Stimulated activated naive CD8-positive, alpha-beta T cell treated with anti-CD3 and anti-CD28 coated beads, Interleukin-15, amount 100 ng/mL, for 72 hours (primary cell): ENCODE data around the gene NAA10.

Experiments
- ATAC-seq: fragments of 150-1000 bp; cut with Tn5 transposase; 2 replicates; pipeline ENCODE4 v1.10.0; 2021; ENCODE audit warnings: mild to moderate bottlenecking, moderate library complexity
- DNase-seq, 2 donors: peaks; one replicate each; pipeline ENCODE4 v3.0.0; 2021 to 2022
- H3K27ac Mint-ChIP-seq, 2 donors: one replicate each; pipeline ENCODE4 v1.8.0; 2022; ENCODE audit warnings: mild to moderate bottlenecking in 2 of 2, mixed read lengths in 2 of 2, moderate library complexity in 2 of 2
- H3K27me3 Mint-ChIP-seq: one replicate; pipeline ENCODE4 v1.8.0; 2022; ENCODE audit warnings: mixed read lengths
- H3K4me1 Mint-ChIP-seq: one replicate; pipeline ENCODE4 v1.8.0; 2022; ENCODE audit warnings: mild to moderate bottlenecking, mixed read lengths
- H3K4me3 Mint-ChIP-seq, 2 donors: one replicate each; pipeline ENCODE4 v1.8.0; 2022; ENCODE audit warnings: mild to moderate bottlenecking in 2 of 2, mixed read lengths in 2 of 2, moderate library complexity in 1 of 2
- H3K9me3 Mint-ChIP-seq, 2 donors: one replicate each; pipeline ENCODE4 v1.8.0; 2022; ENCODE audit warnings: mixed read lengths in 2 of 2

The NAA10 gene

GRCh38 chrX:153917869-153918268 lies 17.0 kb downstream of the NAA10 start:
- DNase-seq, result no peak
- H3K27me3 Mint-ChIP-seq, result no peaks in the 10 kb centered on the region
- ATAC-seq, result no peak
- H3K27ac Mint-ChIP-seq, result peak overlapping the region in 1 of 2 donors; percentile 19
- no peaks in the 10 kb centered on the region for H3K9me3 Mint-ChIP-seq
- no peak overlapping the region for H3K4me3 Mint-ChIP-seq
- H3K4me1 Mint-ChIP-seq, result peaks cover 33% of the 10 kb centered on the region

- Mint-ChIP-seq H3K4me3 (no peak overlapping the region), H3K4me1 (peaks cover 20% of the 10 kb centered on the region), H3K9me3 (no peaks in the 10 kb centered on the region), H3K27ac (no peak overlapping the region), H3K27me3 (no peaks in the 10 kb centered on the region)
- DNase-seq (no peak), ATAC-seq (no peak)
Observed at GRCh38 chrX:153913701-153914100, 21.1 kb downstream of the NAA10 start.

GRCh38 chrX:153913211-153913610 lies 21.6 kb downstream of the NAA10 start:
- DNase-seq (no peak), ATAC-seq (no peak)
- H3K27ac Mint-ChIP-seq, result no peak overlapping the region
- H3K27me3 Mint-ChIP-seq, result no peaks in the 10 kb centered on the region
- H3K4me1 Mint-ChIP-seq, result peaks cover 20% of the 10 kb centered on the region
- H3K9me3 Mint-ChIP-seq, result no peaks in the 10 kb centered on the region
- H3K4me3 Mint-ChIP-seq, result no peak overlapping the region

- no peak for ATAC-seq
- Mint-ChIP-seq H3K4me1 (peaks cover 25% of the 10 kb centered on the region), H3K4me3 (no peak overlapping the region), H3K9me3 (no peaks in the 10 kb centered on the region), H3K27ac (peak overlapping the region; percentile 55 to 64), H3K27me3 (no peaks in the 10 kb centered on the region)
- DNase-seq, result no peak
Observed at GRCh38 chrX:153911798-153912197, 23.0 kb downstream of the NAA10 start.

- no peak for ATAC-seq
- DNase-seq, result no peak
- H3K27me3 Mint-ChIP-seq, result no peaks in the 10 kb centered on the region
- no peak overlapping the region for H3K4me3 Mint-ChIP-seq
- no peaks in the 10 kb centered on the region for H3K9me3 Mint-ChIP-seq
- no peak overlapping the region for H3K27ac Mint-ChIP-seq
- peaks cover 31% of the 10 kb centered on the region for H3K4me1 Mint-ChIP-seq
Observed at GRCh38 chrX:153910446-153910845, 24.4 kb downstream of the NAA10 start.

- Mint-ChIP-seq H3K4me3 (no peak overlapping the region), H3K9me3 (no peaks in the 10 kb centered on the region), H3K27ac (peak overlapping the region in 1 of 2 donors; percentile 19), H3K4me1 (peaks cover 36% of the 10 kb centered on the region), H3K27me3 (no peaks in the 10 kb centered on the region)
- ATAC-seq, result no peak
- no peak for DNase-seq
Observed at GRCh38 chrX:153909980-153910360, 24.9 kb downstream of the NAA10 start.

GRCh38 chrX:153909024-153909979 lies 25.5 kb downstream of the NAA10 start:
- no peaks in the 10 kb centered on the region for H3K27me3 Mint-ChIP-seq
- ATAC-seq (no peak), DNase-seq (no peak)
- no peaks in the 10 kb centered on the region for H3K9me3 Mint-ChIP-seq
- H3K4me3 Mint-ChIP-seq, result no peak overlapping the region
- peaks cover 40% of the 10 kb centered on the region for H3K4me1 Mint-ChIP-seq
- H3K27ac Mint-ChIP-seq, result no peak overlapping the region

- ATAC-seq (no peak), DNase-seq (no peak)
- H3K27ac Mint-ChIP-seq, result no peak overlapping the region
- H3K4me3 Mint-ChIP-seq, result no peak overlapping the region
- H3K27me3 Mint-ChIP-seq, result no peaks in the 10 kb centered on the region
- H3K4me1 Mint-ChIP-seq, result peaks cover 50% of the 10 kb centered on the region
- no peaks in the 10 kb centered on the region for H3K9me3 Mint-ChIP-seq
Observed at GRCh38 chrX:153908219-153908860, 26.5 kb downstream of the NAA10 start.

- Mint-ChIP-seq H3K4me1 (peaks cover 56% of the 10 kb centered on the region), H3K27me3 (no peaks in the 10 kb centered on the region), H3K27ac (no peak overlapping the region), H3K9me3 (no peaks in the 10 kb centered on the region), H3K4me3 (no peak overlapping the region)
- DNase-seq (no peak), ATAC-seq (no peak)
Observed at GRCh38 chrX:153907456-153907855, 27.4 kb downstream of the NAA10 start.

- peak; percentile 49 for ATAC-seq
- peaks cover 58% of the 10 kb centered on the region for H3K4me1 Mint-ChIP-seq
- no peaks in the 10 kb centered on the region for H3K27me3 Mint-ChIP-seq
- no peak overlapping the region for H3K4me3 Mint-ChIP-seq
- no peaks in the 10 kb centered on the region for H3K9me3 Mint-ChIP-seq
- DNase-seq, result no peak
- peak overlapping the region in 1 of 2 donors; percentile 97 for H3K27ac Mint-ChIP-seq
Observed at GRCh38 chrX:153906126-153906917, 28.5 kb downstream of the NAA10 start.

GRCh38 chrX:153905481-153906095 lies 29.2 kb downstream of the NAA10 start:
- Mint-ChIP-seq H3K27me3 (no peaks in the 10 kb centered on the region), H3K4me3 (peak overlapping the region in 1 of 2 donors; percentile 53), H3K27ac (peak overlapping the region in 1 of 2 donors; percentile 97), H3K9me3 (no peaks in the 10 kb centered on the region), H3K4me1 (peaks cover 65% of the 10 kb centered on the region)
- DNase-seq, result no peak
- no peak for ATAC-seq

- Mint-ChIP-seq H3K27me3 (no peaks in the 10 kb centered on the region), H3K4me3 (peak within 1 kb of the TSS in 1 of 2 donors; percentile 53), H3K27ac (peak within 1 kb of the TSS; percentile 17 to 97), H3K9me3 (no peaks in the 10 kb centered on the region), H3K4me1 (peaks cover 67% of the 10 kb centered on the region)
- ATAC-seq (peak; percentile 21), DNase-seq (no peak)
Observed at GRCh38 chrX:153903991-153904957, 30.6 kb downstream of the NAA10 start, which contains the start of gene AVPR2. AVPR2 (plus strand) TSS chrX:153904673; CDS start chrX:153905146, 473 bp downstream.

- no peaks in the 10 kb centered on the region for H3K27me3 Mint-ChIP-seq
- no peak for DNase-seq
- ATAC-seq, result peak; percentile 27
- H3K27ac Mint-ChIP-seq, result peak overlapping the region; percentile 17 to 89
- peaks cover 67% of the 10 kb centered on the region for H3K4me1 Mint-ChIP-seq
- H3K4me3 Mint-ChIP-seq, result peak overlapping the region in 1 of 2 donors; percentile 52
- no peaks in the 10 kb centered on the region for H3K9me3 Mint-ChIP-seq
Observed at GRCh38 chrX:153903238-153903980, 31.4 kb downstream of the NAA10 start.
